Measurements from ENCODE around the gene TRERF1. TPM values are rescaled to one million over a fixed set of nuclear protein-coding genes. Genes with fewer than 3 reads are reported as not detected.

TRERF1 gene
- polyA plus RNA-seq, 1 donor = 5.1 TPM

DNA sequence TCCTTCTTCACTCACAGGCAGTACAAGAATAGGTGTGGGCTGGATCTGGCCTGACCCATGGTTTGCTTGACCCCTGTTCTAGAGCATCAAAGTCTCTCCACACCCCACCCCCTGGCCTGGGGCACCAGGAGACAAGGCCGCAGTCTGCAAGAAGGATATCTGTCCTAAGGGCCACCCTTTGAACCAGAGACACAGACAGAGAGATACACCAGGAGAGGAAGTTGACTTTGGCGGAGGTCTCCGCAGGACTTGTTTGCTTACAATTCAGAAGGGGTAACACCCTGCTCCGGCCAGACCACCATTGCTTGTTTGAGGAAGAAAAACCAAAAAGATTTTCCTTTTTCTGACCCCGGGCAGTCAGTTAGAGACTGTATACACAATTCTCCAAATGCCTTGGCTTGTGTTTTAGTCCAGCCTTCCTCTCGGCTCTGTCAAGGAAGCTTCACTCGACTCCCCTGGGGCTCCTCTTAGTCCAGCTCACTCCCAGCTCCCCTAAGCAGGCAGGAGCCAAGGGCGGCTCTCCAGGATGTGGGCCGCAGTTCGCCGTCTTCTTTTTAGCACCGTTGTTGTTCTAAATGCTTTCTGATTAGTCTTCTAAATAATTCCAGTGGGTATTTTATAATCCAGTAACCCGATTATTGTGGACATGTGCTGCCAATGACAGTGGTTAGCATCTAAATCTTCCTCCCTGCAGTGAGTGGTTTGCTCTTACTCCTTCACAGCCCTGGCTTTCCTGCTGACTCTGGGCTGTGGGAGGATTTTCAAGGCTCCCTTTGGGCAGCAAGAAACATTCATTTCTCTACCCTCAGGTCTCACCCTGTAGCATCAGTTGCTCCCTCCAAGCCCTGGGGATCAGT, 175.5 kb downstream of the TRERF1 start:
- DNase-seq = peak in 1 of 2 donors; percentile 35
- no peak overlapping the region for H3K4me3 ChIP-seq (ENCODE audit: low read length)
- no peaks in the 10 kb centered on the region for H3K27me3 ChIP-seq (ENCODE audit: control insufficient read depth, insufficient read depth, low read length)
- peak overlapping the region; percentile 34 for H3K27ac ChIP-seq (ENCODE audit: low read length)
- H3K36me3 ChIP-seq (ENCODE audit: control insufficient read depth, insufficient read depth, low read length) = peaks cover 2% of the 10 kb centered on the region
- no peaks in the 10 kb centered on the region for H3K9me3 ChIP-seq (ENCODE audit: control insufficient read depth, low read depth, low read length)
- H3K4me1 ChIP-seq (ENCODE audit: control insufficient read depth, insufficient read depth, low read length) = peaks cover 46% of the 10 kb centered on the region
- no CpG with 5 or more reads among the region's 13 CpGs for WGBS (ENCODE audit: insufficient coverage, low lambda C conversion rate)

DNA sequence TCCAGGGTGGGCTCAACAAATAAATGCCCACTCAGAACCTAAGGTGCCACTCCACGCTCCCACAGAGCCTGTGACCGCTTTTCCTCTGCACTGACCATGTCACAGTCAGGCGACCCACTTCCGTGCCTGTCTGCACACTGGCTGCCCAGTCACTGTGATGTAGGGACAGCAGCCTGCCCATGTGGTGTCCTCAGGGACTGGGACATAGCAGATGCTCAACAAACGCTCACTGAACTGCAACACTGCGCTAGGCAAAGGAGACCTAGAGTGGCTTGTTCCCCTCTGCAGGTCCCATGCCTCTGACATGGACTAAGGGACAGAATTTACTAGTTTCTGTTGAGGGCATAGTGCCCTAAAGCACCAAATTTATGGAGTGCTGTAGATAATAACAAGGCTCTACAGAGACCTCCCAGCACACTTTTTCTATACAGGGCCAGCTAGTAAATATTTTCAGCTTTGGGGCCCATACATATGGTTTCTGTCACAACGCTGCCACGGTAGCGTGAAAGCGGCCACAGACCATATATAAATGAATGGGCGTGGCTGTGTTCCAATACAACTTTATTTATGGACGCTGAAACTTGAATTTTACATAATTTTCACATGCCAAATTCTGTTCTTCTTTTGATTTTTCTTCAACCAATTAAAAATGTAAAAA, 176.2 kb downstream of the TRERF1 start:
- no peaks in the 10 kb centered on the region for H3K27me3 ChIP-seq (ENCODE audit: control insufficient read depth, insufficient read depth, low read length)
- H3K9me3 ChIP-seq (ENCODE audit: control insufficient read depth, low read depth, low read length) = no peaks in the 10 kb centered on the region
- 60% methylated on average over 1 of the region's 12 CpGs for WGBS (ENCODE audit: insufficient coverage, low lambda C conversion rate)
- no peak overlapping the region for H3K27ac ChIP-seq (ENCODE audit: low read length)
- H3K4me1 ChIP-seq (ENCODE audit: control insufficient read depth, insufficient read depth, low read length) = peaks cover 45% of the 10 kb centered on the region
- no peak for DNase-seq
- H3K36me3 ChIP-seq (ENCODE audit: control insufficient read depth, insufficient read depth, low read length) = peaks cover 2% of the 10 kb centered on the region
- H3K4me3 ChIP-seq (ENCODE audit: low read length) = no peak overlapping the region

DNA sequence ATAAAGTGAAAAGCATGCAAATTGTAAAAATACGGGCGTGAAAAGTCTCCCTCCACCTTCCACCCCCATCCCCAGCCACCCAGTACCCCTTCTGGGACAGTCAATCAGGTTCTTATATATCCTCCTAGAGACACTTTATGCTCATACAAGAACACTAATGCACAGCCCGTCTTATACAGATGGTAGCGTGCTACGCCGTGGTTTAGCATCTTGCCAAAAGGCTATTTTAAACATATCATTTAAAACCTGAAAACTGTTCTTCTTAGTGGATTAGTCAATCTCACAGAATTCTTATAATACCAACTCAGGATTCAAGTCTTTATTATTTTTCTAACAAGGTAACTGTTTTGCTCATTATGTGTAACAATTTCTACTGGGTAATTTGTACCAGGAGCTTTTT, 176.8 kb downstream of the TRERF1 start:
- Histone ChIP-seq H3K9me3 (ENCODE audit: control insufficient read depth, low read depth, low read length) (no peaks in the 10 kb centered on the region), H3K4me1 (ENCODE audit: control insufficient read depth, insufficient read depth, low read length) (peaks cover 39% of the 10 kb centered on the region), H3K27me3 (ENCODE audit: control insufficient read depth, insufficient read depth, low read length) (no peaks in the 10 kb centered on the region), H3K4me3 (ENCODE audit: low read length) (no peak overlapping the region), H3K27ac (ENCODE audit: low read length) (no peak overlapping the region), H3K36me3 (ENCODE audit: control insufficient read depth, insufficient read depth, low read length) (peaks cover 2% of the 10 kb centered on the region)
- DNase-seq = no peak
- 100% methylated on average over 3 of the region's 6 CpGs for WGBS (ENCODE audit: insufficient coverage, low lambda C conversion rate)

DNA sequence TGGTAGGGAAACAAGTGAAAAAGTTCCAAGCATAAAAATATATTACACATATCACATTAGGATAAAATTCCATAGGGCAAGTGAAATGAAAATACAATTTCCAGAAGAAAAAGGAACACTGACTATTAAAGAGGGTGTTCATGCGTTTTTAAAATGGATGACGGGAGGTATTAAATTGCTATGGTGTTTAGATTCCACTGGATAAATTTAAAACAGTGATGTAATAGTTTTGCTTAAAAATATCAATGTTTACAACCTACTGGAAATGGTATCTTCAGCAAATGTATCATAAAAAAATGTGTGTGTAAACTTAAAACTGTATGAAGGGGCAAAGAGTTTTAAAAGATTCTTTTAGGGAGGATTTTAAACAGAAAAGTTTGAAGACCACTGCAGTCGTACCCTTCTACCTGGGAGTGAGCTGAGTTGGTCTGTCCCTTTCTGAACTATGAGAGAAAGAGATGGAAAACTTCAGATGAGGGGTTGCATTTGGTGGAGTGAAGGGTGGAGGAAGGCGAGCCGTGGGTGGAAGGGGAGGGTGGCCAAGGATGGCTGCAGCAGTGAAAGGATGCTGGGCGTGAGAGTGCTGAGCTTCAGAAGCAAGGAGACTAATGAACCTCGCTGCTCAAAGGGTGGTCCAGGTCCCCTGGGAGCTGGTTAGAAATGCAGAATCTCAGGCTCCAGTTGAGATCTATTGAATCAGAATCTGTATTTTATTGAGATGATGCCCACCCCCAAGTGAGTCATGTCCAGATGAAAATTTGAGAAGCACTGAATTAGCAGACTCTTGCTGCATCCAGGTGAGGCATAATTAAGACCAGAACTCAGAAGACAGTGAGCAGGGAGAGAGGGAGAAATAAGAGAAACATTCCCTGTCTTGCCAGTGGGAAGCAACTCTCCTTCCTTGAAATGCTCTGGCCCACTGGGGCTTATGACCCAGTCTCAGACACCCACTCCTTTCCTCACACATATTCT, 179.6 kb downstream of the TRERF1 start:
- WGBS (ENCODE audit: insufficient coverage, low lambda C conversion rate) = 94% methylated on average over 3 of the region's 7 CpGs

DNA sequence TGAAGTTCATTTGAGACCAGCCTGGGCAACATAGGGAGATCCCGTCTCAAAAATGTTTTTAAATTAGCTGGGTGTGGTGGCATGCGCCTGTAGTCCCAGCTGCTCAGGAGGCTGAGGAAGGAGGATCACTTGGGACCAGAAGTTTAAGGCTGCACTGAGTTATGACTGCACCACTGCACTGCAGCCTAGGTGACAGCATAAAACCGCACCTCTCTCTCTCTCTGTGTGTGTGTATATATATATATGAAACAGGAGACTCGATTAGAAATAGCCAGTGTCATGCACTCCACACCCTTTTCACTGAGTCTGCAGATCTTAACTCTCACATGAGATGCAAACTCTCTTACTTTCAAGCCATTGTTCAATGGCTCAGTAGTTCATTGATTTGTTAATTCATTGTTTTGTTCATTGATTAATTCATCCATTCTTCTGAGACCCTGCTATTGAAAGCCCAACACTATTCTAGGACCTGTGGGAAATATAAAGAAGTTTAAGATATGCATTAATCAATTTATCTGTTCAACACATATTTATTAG, 181.7 kb downstream of the TRERF1 start:
- H3K9me3 ChIP-seq (ENCODE audit: control insufficient read depth, low read depth, low read length) = no peaks in the 10 kb centered on the region
- no peak overlapping the region for H3K4me3 ChIP-seq (ENCODE audit: low read length)
- no peak overlapping the region for H3K27ac ChIP-seq (ENCODE audit: low read length)
- no peaks in the 10 kb centered on the region for H3K4me1 ChIP-seq (ENCODE audit: control insufficient read depth, insufficient read depth, low read length)
- H3K36me3 ChIP-seq (ENCODE audit: control insufficient read depth, insufficient read depth, low read length) = peaks cover 12% of the 10 kb centered on the region
- no CpG with 5 or more reads among the region's 4 CpGs for WGBS (ENCODE audit: insufficient coverage, low lambda C conversion rate)
- no peaks in the 10 kb centered on the region for H3K27me3 ChIP-seq (ENCODE audit: control insufficient read depth, insufficient read depth, low read length)
- no peak for DNase-seq

More for the DNA sequence above, 179.6 kb downstream of the TRERF1 start:
- Histone ChIP-seq H3K4me1 (ENCODE audit: control insufficient read depth, insufficient read depth, low read length) (peaks cover 18% of the 10 kb centered on the region), H3K4me3 (ENCODE audit: low read length) (no peak overlapping the region), H3K36me3 (ENCODE audit: control insufficient read depth, insufficient read depth, low read length) (peaks cover 12% of the 10 kb centered on the region), H3K27ac (ENCODE audit: low read length) (no peak overlapping the region), H3K27me3 (ENCODE audit: control insufficient read depth, insufficient read depth, low read length) (no peaks in the 10 kb centered on the region), H3K9me3 (ENCODE audit: control insufficient read depth, low read depth, low read length) (no peaks in the 10 kb centered on the region)
- DNase-seq = no peak

DNA sequence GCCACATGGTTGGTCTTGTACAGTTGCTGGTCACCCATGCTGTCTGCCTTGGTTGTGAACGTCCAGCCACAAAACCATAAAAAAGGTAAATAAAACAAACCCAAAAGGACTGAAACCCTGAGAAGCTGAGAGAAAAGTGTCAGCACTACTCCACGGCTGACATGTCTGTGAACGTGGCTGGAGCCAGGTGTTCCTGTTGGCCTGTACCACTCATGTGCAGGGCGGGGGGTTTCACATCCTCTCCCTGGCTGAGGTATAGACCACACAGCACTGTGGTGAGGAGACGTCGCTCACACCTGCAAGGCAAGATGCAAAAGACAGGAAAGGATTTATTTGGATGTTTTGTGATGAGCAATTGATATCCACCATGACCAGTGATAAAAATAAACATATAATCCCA, 182.2 kb downstream of the TRERF1 start:
- Histone ChIP-seq H3K4me1 (ENCODE audit: control insufficient read depth, insufficient read depth, low read length) (no peaks in the 10 kb centered on the region), H3K4me3 (ENCODE audit: low read length) (no peak overlapping the region), H3K27me3 (ENCODE audit: control insufficient read depth, insufficient read depth, low read length) (no peaks in the 10 kb centered on the region), H3K27ac (ENCODE audit: low read length) (no peak overlapping the region), H3K36me3 (ENCODE audit: control insufficient read depth, insufficient read depth, low read length) (peaks cover 13% of the 10 kb centered on the region), H3K9me3 (ENCODE audit: control insufficient read depth, low read depth, low read length) (no peaks in the 10 kb centered on the region)
- no CpG with 5 or more reads among the region's 6 CpGs for WGBS (ENCODE audit: insufficient coverage, low lambda C conversion rate)
- DNase-seq = no peak

DNA sequence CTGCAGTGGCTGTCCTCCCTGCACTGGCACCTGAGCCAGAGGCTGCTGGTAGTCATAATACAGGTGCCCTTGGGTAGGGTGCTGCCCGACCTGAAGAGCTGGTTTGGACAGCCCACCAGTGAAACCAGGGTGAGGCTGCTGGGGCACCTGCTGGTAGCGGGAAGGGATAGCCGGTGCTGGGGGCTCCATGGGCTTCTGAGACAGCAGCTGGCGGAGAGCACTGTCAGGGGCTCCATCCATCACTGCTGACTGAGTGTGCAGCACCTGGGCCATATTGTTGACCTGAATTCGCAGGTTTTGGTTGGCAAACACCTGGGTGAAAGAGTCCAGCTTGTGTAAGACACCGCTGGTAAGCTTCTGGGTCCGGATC, 182.9 kb downstream of the TRERF1 start:
- Histone ChIP-seq H3K36me3 (ENCODE audit: control insufficient read depth, insufficient read depth, low read length) (peaks cover 15% of the 10 kb centered on the region), H3K4me3 (ENCODE audit: low read length) (no peak overlapping the region), H3K4me1 (ENCODE audit: control insufficient read depth, insufficient read depth, low read length) (peaks cover 3% of the 10 kb centered on the region), H3K27me3 (ENCODE audit: control insufficient read depth, insufficient read depth, low read length) (no peaks in the 10 kb centered on the region), H3K9me3 (ENCODE audit: control insufficient read depth, low read depth, low read length) (no peaks in the 10 kb centered on the region), H3K27ac (ENCODE audit: low read length) (no peak overlapping the region)
- no peak for DNase-seq
- WGBS (ENCODE audit: insufficient coverage, low lambda C conversion rate) = no CpG with 5 or more reads among the region's 7 CpGs

DNA sequence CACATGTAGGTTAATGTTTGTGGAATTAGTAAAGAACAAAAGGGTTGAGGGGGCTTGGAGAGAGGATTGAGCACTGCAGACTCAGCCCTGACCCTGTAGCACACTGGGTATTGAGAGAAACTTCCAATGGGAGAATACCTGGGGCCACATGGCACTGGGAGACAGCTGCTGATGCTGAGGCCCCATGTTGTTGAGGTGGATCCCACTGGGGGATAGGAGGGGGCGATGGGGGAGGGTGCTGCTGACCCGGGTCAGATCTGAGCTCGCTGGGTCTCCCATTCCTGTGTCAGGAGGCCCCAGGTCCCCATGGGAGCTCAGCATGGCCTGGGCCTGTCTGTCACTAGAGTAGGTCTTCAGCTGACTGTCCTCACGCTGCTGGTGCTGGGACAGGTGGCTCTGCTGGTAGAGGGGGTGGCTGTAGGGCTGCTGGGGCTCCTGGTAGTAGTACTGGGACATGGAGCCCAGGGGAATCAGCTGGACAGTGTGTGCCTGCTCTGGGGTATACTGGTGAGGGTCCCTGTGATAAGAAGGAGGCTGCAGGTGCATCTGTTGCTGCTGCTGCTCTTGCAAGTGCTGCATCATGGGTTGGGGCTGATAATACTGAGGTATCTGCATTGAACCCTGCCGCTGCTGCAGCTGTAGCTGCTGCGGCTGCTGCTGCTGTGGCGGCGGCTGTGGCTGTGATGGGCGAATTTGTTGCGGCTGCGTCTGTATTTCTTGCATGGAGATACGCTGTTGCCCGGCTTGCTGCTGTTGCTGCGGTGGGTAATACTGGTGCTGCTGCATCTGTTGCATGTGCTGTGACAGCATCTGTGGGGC, 183.5 kb downstream of the TRERF1 start:
- Histone ChIP-seq H3K36me3 (ENCODE audit: control insufficient read depth, insufficient read depth, low read length) (peaks cover 16% of the 10 kb centered on the region), H3K27ac (ENCODE audit: low read length) (no peak overlapping the region), H3K9me3 (ENCODE audit: control insufficient read depth, low read depth, low read length) (no peaks in the 10 kb centered on the region), H3K4me3 (ENCODE audit: low read length) (no peak overlapping the region), H3K27me3 (ENCODE audit: control insufficient read depth, insufficient read depth, low read length) (no peaks in the 10 kb centered on the region), H3K4me1 (ENCODE audit: control insufficient read depth, insufficient read depth, low read length) (peaks cover 3% of the 10 kb centered on the region)
- WGBS (ENCODE audit: insufficient coverage, low lambda C conversion rate) = no CpG with 5 or more reads among the region's 14 CpGs
- no peak for DNase-seq

DNA sequence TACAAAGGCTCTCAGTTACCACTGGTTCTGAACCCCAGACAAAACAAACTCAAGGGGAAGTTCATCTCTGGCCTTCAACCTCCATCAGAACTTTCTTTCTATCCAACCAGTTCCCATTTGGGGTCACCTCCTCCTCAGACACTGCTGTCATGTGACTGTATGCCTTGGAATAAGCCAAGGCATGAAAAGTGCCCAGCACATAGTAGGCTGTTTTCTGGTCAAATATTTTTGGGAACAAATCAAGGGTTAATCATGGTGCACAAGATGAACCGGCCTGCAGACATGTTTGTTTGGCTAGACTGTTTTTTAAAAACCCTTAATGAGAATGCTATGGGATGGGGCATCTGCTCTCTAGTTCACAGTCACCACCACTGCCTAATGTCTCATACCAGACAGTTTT, 185.2 kb downstream of the TRERF1 start:
- Histone ChIP-seq H3K4me1 (ENCODE audit: control insufficient read depth, insufficient read depth, low read length) (peaks cover 7% of the 10 kb centered on the region), H3K9me3 (ENCODE audit: control insufficient read depth, low read depth, low read length) (no peaks in the 10 kb centered on the region), H3K4me3 (ENCODE audit: low read length) (no peak overlapping the region), H3K27ac (ENCODE audit: low read length) (no peak overlapping the region), H3K36me3 (ENCODE audit: control insufficient read depth, insufficient read depth, low read length) (peaks cover 19% of the 10 kb centered on the region), H3K27me3 (ENCODE audit: control insufficient read depth, insufficient read depth, low read length) (no peaks in the 10 kb centered on the region)
- no CpG with 5 or more reads among the region's 1 CpG for WGBS (ENCODE audit: insufficient coverage, low lambda C conversion rate)
- DNase-seq = no peak

Measured in large intestine (tissue), 3 donors.